NCI-H1930 (cell line): Measurements from ENCODE around the gene HAPLN2.
"Not testable (repeated sequence)": the region's sequence is repeated elsewhere in the genome, so short reads cannot be mapped to it uniquely, and the experiment has no call there.

ENCODE experiments used
- DNase-seq, 2 experiments: peaks; one replicate each; lab custom pipeline; 2025; lab: John Stamatoyannopoulos, UW

HAPLN2 gene

DNA sequence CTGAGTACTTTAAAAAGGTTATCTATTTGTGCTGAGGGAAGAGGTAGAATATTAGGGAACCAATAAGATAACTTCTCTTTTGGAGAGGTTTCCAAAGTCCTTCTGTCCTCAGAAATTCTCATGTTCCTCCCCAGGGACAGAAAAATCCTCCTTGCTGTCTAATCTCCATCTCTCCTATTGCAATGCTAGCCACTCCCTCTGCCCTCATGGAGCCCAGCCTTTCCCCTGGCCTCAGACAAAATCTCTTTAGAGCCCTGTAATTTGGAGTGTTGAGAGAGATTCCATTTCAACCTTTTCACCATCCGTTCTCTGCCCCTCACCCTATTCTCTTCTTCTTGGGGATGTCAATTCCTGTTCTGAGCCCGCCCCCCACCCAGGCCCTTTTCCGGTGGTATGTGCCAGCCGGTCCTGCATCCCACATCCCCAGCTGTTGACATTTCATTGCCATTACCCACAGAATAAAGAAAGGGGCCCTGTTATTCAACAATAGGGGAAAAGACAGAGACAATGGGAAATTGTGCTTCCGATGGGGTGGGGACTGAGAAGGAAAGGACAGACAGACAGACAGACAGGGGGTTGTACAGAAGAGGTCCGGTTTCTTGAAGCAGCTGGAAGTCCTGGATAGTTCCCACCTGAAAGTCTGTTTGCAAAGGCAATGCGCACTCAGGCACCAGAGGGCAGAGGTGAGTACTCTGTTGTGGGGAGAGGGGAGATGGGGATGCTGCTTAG, at the start of gene HAPLN2:
HAPLN2 (plus strand) TSS at position 563 of the 729 bp plus-strand sequence. CDS start 4,076 bp downstream, outside the sequence.
- DNase-seq: no peak

DNA sequence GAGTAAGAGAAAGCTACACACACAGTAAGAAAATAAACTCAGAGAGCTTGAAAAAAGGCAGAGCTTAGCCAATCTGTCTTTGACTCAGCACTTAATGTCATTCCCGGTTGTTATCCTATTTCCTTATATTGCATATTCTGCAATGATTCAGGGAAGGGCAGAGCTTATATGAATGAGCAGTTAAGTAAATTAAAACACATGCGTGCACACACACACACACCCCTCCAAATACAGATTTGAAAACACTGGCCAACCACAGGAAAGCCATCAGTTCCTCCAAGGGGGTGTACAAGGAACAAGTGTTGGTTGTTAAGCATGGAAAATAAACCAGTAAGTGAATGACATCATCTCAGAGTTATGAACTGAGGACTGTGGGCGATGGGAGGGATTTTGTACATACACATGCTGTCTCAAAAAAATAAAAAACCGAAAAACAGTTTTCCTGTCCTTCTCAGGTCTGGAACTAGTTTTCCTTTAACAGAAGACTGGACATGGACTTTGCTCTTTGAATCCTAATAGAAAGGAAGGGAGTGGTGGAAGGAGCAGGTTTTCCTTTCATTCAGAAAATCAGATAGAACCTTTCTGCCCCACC, 47.9 kb upstream of the HAPLN2 start:
- no peak for DNase-seq

DNA sequence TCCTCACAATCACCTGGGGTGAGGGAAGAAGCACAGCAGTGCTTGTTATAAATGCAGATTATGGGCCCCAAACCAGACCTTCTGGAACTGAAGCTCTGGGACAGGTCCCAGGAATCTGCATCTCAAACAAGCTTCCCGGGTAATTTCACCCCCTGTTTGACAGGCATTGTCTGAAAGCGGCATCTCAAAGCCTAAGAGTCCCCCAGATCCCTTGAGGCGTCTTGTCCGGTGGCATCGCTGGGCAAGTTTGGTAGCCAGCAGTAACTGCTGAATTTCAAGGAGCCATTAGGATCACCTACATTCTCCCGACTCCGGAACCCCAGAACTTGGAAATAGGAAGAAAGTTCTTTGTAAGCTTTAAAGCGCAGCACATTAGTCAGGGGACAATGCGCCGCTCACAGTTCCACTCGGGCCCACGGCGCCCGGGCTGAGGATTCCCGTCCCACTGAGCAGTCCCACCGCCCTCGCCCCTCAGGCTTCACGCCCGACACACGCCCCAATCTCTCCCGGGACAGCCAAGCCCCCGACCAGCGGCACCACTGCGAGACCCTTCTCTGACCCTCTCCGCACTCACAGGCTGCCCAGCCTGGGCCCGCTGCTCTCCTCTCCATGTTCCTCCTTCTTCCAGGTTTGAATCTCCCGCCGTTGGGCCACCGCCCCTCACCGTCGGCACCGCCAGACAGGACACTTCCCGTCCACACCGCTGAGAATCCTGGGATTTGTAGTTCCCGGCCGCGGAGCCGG, 47.1 kb upstream of the HAPLN2 start, which contains the start of gene IQGAP3:
IQGAP3 (minus strand) TSS at position 647 of the 744 bp plus-strand sequence; CDS start at position 611, 36 bp downstream.
- peak; percentile 64 to 76 for DNase-seq

DNA sequence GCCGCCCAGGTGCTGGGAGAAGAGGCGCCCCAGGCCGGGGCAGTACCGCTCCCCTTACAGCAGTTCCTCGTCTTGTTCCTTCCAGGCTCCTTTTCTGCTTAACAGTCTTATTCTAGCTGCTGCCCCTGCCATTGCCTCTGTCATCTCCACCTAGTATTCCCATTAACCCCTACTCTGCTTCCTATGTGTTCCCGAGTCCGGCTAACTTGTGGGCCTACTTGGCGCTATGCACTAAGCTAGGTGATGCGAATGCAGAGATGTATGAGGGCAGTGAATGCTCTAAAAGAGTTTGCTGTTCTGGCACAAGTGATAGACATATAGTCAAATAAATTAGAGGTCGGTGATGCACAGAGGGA, 46.6 kb upstream of the HAPLN2 start:
- DNase-seq: no peak

DNA sequence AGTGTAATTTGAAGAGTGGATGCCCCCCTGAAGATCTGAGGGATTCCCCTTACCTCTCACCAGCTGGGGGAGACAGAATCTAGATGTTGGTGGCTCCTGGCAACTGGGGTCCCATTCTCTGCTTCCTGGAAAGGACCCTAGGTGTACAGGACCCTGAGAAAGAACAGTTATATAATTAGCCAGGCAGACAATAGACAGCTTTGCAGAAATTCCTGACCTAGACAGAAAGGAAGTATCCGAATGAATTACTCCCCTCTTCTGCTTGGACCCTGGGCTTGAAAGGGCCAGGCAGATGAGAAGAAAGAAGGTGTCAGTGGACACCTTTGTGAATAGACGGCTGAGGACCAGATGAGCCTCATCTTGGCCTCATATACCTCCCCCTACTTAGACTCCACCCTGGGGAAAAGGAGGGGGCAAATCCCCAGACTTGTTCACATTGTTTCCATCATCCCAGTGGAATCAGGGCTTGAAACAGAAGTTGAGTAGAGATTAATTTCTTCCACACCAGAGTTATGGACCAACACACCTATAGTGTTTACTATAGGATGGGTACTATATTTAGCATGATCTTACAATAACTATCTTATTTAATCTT, 45.1 kb upstream of the HAPLN2 start:
- no peak for DNase-seq

DNA sequence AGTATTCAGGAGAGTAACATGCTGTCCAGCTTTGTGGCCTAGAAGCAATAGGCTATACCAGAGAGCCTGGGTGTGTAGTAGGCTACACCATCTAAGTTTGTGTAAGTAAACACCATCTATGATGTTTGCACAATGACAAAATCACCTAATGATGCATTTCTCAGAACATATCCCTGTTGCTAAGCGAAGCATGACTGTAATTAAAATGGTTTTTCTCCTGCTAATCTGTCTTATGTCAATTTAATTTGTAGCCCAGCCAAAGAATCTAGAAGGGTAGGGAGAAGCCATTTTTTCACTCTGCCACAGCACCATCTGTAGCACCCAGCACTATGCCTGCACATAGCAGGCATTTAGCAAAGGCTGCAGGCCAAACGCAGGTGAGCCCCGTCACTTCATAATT, 41.7 kb upstream of the HAPLN2 start:
- no peak for DNase-seq

DNA sequence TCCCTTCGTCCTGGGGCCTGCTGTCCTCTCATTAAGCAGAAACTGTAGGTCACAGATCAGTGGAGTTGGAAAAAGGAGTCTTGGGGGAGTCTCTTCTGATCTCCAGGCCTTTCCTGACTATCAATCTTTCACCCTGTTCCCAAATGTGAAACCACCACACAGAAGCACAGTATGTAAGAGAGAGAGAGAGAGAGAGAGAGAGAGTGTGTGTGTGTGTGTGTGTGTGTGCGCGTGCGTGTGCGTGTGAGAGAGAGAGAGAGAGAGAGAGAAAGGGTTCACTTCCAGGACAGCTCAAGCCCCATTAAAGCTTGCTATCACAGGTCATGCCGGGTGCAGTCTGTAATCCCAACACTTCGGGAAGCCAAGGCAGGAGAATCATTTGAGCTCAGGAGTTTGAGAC, 41.2 kb upstream of the HAPLN2 start:
- no peak for DNase-seq

DNA sequence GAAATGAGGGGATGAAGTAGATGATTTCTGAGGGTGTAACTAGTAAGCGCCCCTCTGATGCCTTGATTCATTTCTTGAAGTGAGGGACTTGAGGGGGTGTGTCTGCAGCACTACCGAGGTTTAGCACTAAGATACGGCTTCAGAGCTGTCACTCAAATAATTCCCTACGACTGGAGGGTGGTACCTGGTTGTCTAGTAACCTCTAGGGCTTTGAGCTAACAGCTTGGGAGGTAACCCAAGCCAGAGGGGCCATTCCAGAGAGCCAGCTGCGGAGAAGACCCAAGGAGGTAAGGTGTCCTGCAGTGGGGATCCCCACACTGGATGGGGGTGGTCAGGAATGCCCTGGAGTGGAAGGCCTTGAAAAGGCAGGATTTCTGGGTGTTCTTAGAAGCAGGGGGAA, 39.7 kb upstream of the HAPLN2 start, which contains the start of gene TTC24:
TTC24 (plus strand) TSS at position 252 of the 400 bp plus-strand sequence. CDS start 1,642 bp downstream, outside the sequence.
- DNase-seq: no peak

DNA sequence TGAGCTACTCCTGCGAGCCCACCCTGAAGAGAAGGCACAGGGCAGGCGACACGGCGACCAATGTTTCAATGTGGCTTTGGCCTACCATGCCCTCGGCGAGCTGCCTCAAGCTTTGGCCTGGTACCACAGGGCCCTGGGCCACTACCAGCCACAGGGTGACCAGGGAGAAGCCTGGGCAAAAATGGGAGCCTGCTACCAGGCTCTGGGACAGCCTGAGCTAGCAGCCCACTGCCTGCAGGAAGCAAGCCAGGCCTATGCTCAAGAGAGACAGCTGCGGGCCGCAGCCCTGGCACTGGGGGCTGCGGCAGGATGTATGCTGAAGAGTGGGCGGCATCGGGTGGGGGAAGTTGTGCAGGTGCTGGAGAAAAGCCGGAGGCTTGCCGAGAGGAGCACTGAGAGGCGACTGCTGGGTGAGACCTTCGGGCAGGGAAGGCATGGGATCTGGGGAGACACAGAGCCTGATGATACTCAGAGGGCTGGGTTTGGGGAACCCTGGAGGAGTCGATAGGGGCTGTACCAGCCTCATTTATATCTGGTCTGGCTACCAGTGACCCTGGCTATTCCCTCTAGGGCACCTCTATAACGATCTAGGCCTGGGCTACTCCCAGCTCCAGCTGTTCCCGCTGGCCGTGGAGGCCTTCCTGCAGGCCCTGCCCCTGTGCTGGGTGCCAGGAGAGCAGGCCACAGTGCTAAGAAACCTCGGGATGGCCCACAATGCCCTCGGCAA, 37.4 kb upstream of the HAPLN2 start:
- DNase-seq: no peak

DNA sequence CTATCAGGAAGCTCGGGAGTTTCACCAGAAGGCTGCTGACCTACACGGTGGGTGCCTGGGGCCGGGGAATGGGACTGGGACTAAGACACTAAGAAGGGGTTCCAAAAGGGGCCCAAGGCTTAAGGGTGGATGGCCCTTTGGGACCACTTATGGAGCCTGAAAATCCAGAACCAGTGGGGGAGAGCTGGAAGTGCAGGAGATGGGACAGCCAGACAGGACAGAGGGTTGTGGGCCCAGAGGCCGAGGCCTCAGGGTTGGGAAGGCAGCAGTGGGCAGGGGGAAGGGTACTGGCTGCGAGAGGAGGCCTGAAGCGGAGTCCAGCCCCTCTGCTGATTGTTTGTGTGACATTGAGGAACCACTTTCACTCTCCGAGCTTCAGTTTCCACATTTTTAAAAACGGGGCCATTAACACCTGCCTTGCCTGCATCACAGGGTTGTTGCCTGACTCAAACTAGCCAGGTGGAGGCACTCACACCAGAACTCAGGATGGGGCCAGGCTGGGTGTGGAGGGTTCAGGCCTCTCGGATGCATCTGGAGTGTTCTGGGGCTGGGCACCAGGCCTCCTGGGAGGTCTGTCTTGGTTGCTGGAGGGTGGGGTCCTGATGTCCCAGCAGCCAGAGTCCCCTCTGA, 36.7 kb upstream of the HAPLN2 start:
- DNase-seq: no peak

DNA sequence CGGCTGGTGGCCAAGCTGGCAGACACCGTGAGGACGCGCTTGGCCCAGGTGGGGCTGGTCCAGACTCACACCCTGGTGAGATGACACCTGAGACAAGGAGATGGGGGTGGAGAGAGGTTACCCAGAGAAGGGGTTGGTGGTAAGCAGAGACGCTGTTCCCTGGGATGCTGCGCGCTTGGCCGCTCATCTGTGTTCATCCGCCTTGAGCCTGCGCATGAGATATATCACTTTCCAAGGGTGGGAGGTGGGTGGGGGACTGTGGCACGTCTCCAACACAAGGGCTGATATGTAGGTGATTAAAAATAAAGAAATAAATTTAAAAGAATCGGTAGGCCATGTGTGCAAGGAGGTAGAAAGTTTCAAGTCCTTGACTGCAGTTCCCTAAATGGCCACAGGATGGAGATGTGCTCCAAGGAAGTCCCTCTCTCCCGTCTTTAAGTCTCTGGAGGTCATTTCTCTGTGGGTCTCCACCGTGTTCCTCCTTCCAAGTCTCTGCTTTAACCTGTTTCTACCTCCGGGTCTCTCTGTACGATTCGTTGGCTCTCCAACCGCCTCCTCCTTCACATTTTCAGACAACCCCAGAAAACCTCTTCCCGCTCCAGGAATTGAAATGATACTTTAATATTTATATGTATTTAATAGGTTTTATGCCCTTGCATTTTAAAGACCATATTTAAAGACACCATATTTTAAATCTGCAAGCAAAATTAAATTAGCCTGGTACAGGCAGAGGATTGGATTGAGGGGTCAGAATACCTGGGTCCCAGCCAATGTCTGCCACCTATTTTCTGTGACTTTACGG, 35.2 kb upstream of the HAPLN2 start:
- DNase-seq: peak; percentile 25 to 68

DNA sequence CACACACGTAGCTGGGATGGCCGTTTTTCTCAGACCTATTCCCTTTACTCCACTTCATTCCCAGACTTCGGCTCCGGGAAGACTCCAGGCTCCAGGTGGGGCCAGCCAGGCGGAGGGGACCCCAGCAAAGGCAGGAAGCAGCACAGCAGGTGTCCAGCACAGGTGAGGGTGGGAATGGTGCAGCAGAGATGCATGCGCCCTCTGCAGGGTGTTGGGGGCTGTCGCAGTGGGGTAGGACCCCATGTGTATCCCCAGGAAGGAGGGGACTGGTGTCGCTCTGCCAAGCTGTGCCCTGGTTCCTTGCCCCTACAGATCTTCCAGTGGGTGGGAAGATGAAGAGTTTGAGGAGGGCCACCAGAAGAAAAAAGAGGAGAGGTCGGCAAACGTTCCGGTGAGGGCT, 34.4 kb upstream of the HAPLN2 start:
- DNase-seq: peak in 1 of 2 experiments; percentile 23

DNA sequence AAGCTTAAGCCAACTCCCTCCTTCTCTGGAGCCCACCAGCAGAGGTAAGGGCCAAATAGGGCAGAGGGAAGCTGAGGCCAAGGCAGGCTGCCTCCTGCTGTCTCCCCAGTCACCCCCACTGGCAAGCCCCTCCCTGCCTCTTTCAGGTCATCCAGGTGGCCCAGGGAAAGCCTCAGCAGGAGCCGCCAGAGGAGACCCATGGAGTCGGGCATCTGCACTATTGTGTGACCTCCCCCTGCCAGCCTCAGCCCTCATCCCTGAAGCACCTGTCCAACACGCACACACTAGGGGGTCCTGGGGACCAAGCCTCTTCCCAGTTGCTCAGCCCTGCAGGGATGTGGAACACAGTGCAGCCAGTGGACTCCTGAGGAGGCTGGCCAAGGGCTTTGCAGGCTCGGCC, 32.9 kb upstream of the HAPLN2 start:
- no peak for DNase-seq

DNA sequence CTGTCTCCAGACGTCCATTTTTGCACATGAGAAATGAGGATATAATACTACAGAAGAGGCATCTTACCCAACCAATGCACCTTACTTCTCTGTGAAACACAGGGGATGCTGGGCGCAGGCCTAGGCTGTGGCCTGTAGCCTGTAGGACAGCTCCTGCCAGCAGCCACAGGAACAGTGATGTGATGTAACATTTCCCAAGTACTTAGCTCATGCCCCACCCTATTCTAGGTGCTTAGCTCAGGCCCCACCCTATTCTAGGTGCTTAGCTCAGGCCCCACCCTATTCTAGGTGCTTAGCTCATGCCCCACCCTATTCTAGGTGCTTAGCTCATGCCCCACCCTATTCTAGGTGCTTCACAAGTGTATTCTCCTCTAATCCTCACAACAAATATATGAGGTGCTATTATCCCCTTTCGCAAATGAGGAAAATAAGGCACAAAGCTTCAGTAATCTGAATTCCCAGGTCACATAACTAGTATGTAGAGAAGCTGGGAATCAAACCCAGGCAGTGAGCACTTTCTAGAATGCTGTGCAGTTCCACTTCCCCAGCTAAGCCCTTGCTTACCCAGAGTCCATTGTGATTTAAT, 32.2 kb upstream of the HAPLN2 start:
- DNase-seq: no peak

DNA sequence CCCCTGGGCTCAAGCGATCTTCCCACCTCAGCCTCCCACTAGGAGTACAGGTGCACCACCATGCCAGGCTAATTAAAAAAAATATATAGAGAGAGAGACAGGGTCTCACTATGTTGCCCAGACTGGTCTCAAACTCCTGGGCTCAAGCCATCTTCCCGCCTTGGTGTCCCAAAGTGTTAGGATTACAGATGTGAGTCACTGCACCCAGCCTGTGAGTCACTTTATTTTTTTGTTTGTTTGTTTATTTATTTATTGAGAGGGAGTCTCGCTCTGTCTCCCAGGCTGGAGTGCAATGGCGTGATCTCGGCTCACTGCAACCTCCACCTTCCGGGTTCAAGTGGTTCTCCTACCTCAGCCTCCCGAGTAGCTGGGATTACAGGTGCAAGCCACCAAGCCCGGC, 31.3 kb upstream of the HAPLN2 start:
- DNase-seq: not testable (repeated sequence)

DNA sequence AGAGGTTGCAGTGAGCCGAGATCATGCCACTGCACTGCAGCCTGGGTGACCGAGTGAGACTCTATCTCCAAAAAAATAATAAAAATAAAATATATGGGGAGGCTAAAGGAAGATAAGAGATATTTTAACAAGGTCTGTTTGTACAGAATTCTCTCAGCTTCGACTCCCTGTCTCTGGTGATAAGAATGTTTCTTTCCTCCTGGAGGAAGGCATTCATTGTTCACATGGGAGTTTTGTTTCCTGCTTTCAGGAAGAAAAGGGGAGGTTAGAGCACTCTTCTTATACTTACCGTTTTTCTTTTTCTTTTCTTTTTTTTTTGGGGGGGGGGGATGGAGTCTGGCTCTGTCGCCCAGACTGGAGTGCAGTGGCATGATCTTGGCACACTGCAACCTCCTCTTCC, 29.7 kb upstream of the HAPLN2 start:
- no peak for DNase-seq

DNA sequence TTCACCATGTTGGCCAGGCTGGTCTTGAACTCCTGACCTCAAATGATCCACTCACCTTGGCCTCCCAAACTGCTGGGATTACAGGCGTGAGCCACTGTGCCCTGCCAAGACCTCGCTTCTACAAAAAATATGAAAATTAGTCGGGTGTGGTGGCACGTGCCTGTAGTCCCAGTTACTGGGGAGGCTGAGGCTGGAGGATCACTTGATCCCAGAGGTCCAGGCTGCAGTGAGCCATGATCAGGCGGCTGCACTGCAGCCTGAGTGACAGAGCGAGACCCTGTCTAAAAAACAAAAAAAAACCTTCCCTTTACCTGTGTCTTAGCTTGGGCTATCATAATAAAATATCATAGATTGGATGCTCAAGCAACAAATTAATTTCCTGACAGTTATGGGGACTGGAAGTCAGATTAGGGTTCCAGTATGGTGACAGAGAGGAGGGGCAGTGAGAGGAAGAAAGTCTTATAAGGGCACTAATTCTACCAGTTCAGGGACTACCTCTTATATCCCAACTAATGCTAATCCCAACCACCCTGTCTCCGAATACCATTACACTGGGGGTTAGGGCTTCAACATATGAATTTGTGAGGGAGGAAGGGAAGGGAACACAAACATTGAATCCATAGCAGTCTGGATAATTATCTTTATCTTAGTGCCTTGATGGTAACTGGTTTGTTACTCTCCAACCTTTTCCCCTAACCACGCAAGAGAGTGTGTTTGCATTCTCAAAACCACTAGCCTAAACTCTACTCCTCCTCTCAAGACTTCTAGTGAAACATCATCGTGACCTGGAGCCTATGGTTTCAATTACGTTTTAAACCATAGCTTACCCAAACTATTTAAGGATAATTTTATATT, 28.7 kb upstream of the HAPLN2 start:
- DNase-seq: no peak

DNA sequence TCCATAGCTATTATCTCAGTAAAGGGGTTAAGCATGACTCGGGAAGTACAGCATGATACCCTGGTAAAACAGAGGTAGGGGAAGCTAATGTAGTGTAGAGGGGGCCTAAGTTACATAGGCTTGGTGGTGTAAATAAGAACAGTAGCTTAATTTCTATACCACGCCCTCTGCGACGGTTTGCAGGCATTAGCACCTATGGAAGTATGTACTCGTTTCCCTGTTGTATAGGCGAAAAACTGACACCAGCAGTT, 28.1 kb upstream of the HAPLN2 start:
- no peak for DNase-seq

DNA sequence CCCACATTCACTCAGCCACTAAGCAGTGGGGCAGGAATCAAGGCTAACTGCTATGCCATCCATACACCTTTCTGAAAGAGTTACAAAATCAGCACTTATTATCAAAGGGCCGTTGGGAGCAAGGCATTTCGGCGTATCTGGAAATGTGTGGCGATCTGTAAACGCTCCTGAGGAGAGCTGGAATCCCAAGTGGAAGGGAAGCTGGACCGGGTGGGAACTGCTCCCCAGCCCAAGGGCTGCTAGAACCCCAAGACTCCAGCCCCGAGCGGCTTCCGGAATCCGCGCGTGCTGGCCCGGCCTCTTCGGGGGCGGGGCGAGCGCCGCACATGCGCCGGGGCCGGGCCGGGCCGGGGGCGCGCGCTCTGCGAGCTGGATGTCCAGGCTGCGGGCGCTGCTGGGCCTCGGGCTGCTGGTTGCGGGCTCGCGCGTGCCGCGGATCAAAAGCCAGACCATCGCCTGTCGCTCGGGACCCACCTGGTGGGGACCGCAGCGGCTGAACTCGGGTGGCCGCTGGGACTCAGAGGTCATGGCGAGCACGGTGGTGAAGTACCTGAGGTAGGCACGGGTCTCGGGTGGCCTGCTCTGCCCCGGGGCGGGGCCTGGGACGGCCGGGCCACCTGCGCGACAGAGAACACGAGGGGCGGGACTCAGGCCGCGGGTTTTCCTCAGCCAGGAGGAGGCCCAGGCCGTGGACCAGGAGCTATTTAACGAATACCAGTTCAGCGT, 27.6 kb upstream of the HAPLN2 start, which contains the start of gene NAXE:
NAXE (plus strand) TSS at position 345 of the 726 bp plus-strand sequence; CDS start at position 374, 29 bp downstream.
- peak; percentile 56 to 57 for DNase-seq
